ENCODE data around the gene BDH2.

GRCh38 chr4:103126126-103126525 is 26.5 kb upstream of the BDH2 start:
- TF ChIP-seq CTCF (IDR thresholded peaks at IDR 0.05) (no peak), POLR2A (IDR thresholded peaks at IDR 0.05) (no peak)
